Small intestine (tissue), 7 donors: ENCODE data around the gene SLIT3. TPM values are rescaled to one million over a fixed set of nuclear protein-coding genes. Genes with fewer than 3 reads are reported as not detected.
A peak's percentile ranks its signal among the peaks of the same experiment; 100 is the strongest.

ENCODE experiments used
- DNase-seq, 2 donors: peaks; one replicate each; pipeline versions ENCODE4 v3.0.0 to v3.0.0-alpha.2; 2013
- FAIRE-seq: peaks from 2 replicates; lab custom pipeline; 2012; peaks lifted over from hg19 to GRCh38; lab: Jason Lieb, UNC
- H3K27ac ChIP-seq, 3 donors: one replicate each; pipeline ENCODE4 v1.5.1; 2013; ENCODE audit warnings: low read length in 2 of 3, mild to moderate bottlenecking in 2 of 3, control low read depth in 1 of 3, inconsistent platforms in 1 of 3, low read depth in 1 of 3, moderate library complexity in 1 of 3
- H3K27me3 ChIP-seq, 3 donors: one replicate each; pipeline ENCODE4 v1.6.1; 2013; ENCODE audit warnings: low read length in 3 of 3, inconsistent platforms in 1 of 3; ENCODE audit not compliant: control insufficient read depth in 3 of 3, insufficient read depth in 3 of 3
- H3K36me3 ChIP-seq, 3 donors: one replicate each; pipeline ENCODE4 v1.6.1; 2013; ENCODE audit warnings: low read length in 3 of 3, inconsistent platforms in 1 of 3, low read depth in 1 of 3, mild to moderate bottlenecking in 1 of 3, moderate library complexity in 1 of 3; ENCODE audit not compliant: control insufficient read depth in 3 of 3, insufficient read depth in 2 of 3
- H3K4me1 ChIP-seq, 3 donors: one replicate each; pipeline ENCODE4 v1.6.1; 2013; ENCODE audit warnings: low read length in 2 of 3, inconsistent platforms in 1 of 3, low read depth in 1 of 3, mild to moderate bottlenecking in 1 of 3, moderate library complexity in 1 of 3; ENCODE audit not compliant: control insufficient read depth in 3 of 3, insufficient read depth in 2 of 3
- H3K4me3 ChIP-seq, 3 donors: one replicate each; pipeline ENCODE4 v1.5.1; 2013; ENCODE audit warnings: low read length in 3 of 3, control low read depth in 1 of 3, inconsistent platforms in 1 of 3, low read depth in 1 of 3, mild to moderate bottlenecking in 1 of 3, moderate library complexity in 1 of 3
- H3K9me3 ChIP-seq, 2 donors: one replicate each; pipeline ENCODE4 v1.6.1; 2013; ENCODE audit warnings: low read depth in 1 of 2, low read length in 1 of 2; ENCODE audit not compliant: control insufficient read depth in 2 of 2, insufficient read depth in 1 of 2
- WGBS, 3 donors: extraction: QIAGEN DNeasy Blood & Tissue Kit; methylation state at CpG; one replicate each; pipeline ENCODE4 v1.1.7; 2013; 5-methylcytosine and 5-hydroxymethylcytosine counted together
- polyA plus RNA-seq, 4 donors: library from polyadenylated mRNA; stranded (reverse) in 3 of 4; unstranded in 1 of 4; fragments of 200-250 nt in 3 of 4; fragments of 120-200 nt in 1 of 4; gene quantifications; one replicate each; pipeline versions ENCODE4 v1.2.1 to v1.2.3, GENCODE V29; 2013
- donor health status: healthy with polysubstance abuse.
- donor health status: control.
- donor health status: control.
- donor health status: Bipolar disorder and iron deficiency.
- donor health status: healthy.

The SLIT3 gene
- polyA plus RNA-seq, 4 donors: 0.27 to 5.5 (median 5.3) TPM; not detected in 1

- DNase-seq (peak in 1 of 2 donors; percentile 26), FAIRE-seq (no peak)
- Histone ChIP-seq H3K27ac (no peak overlapping the region), H3K4me1 (no peaks in the 10 kb centered on the region), H3K36me3 (no peaks in the 10 kb centered on the region), H3K27me3 (peaks cover 0 to 6% (median 0%) of the 10 kb centered on the region in 3 donors), H3K4me3 (no peak overlapping the region), H3K9me3 (no peaks in the 10 kb centered on the region)
- 49 to 58% (median 54%) methylated on average over 15 of the region's 15 CpGs for WGBS, 3 donors
Observed at GRCh38 chr5:168793841-168794837, 506.8 kb downstream of the SLIT3 start.

- 72 to 86% (median 80%) methylated on average over 2 of the region's 2 CpGs for WGBS, 3 donors
- Histone ChIP-seq H3K9me3 (no peaks in the 10 kb centered on the region), H3K4me1 (no peaks in the 10 kb centered on the region), H3K27ac (no peak overlapping the region), H3K4me3 (no peak overlapping the region), H3K36me3 (no peaks in the 10 kb centered on the region), H3K27me3 (peaks cover 0 to 6% (median 0%) of the 10 kb centered on the region in 3 donors)
- FAIRE-seq: no peak
- no peak for DNase-seq
Observed at GRCh38 chr5:168792678-168793077, 508.3 kb downstream of the SLIT3 start.

- no peaks in the 10 kb centered on the region for H3K36me3 ChIP-seq
- no peak for FAIRE-seq
- DNase-seq: peak; percentile 4 to 38
- peaks cover 0 to 5% (median 0%) of the 10 kb centered on the region in 3 donors for H3K27me3 ChIP-seq
- H3K9me3 ChIP-seq: no peaks in the 10 kb centered on the region
- H3K4me1 ChIP-seq: no peaks in the 10 kb centered on the region
- H3K27ac ChIP-seq: no peak overlapping the region
- 38 to 60% (median 53%) methylated on average over 13 of the region's 13 CpGs for WGBS, 3 donors
- no peak overlapping the region for H3K4me3 ChIP-seq
Observed at GRCh38 chr5:168790671-168791250, 510.2 kb downstream of the SLIT3 start.

GRCh38 chr5:168790002-168790635, 510.8 kb downstream of the SLIT3 start:
- no peak overlapping the region for H3K4me3 ChIP-seq
- peaks cover 0 to 5% (median 0%) of the 10 kb centered on the region in 3 donors for H3K27me3 ChIP-seq
- DNase-seq (no peak), FAIRE-seq (no peak)
- H3K36me3 ChIP-seq: no peaks in the 10 kb centered on the region
- no peaks in the 10 kb centered on the region for H3K9me3 ChIP-seq
- no peaks in the 10 kb centered on the region for H3K4me1 ChIP-seq
- no peak overlapping the region for H3K27ac ChIP-seq
- 66 to 68% (median 67%) methylated on average over 5 of the region's 5 CpGs for WGBS, 3 donors

GRCh38 chr5:168788786-168789185, 512.2 kb downstream of the SLIT3 start:
- peaks cover 0 to 5% (median 0%) of the 10 kb centered on the region in 3 donors for H3K27me3 ChIP-seq
- H3K9me3 ChIP-seq: no peaks in the 10 kb centered on the region
- DNase-seq (no peak), FAIRE-seq (no peak)
- no peak overlapping the region for H3K4me3 ChIP-seq
- 70 to 84% (median 75%) methylated on average over 3 of the region's 3 CpGs for whole genome bisulfite sequencing, 3 donors
- H3K4me1 ChIP-seq: no peaks in the 10 kb centered on the region
- H3K27ac ChIP-seq: no peak overlapping the region
- H3K36me3 ChIP-seq: no peaks in the 10 kb centered on the region

GRCh38 chr5:168788107-168788506, 512.8 kb downstream of the SLIT3 start:
- no peaks in the 10 kb centered on the region for H3K36me3 ChIP-seq
- peaks cover 0 to 5% (median 0%) of the 10 kb centered on the region in 3 donors for H3K27me3 ChIP-seq
- no peak overlapping the region for H3K27ac ChIP-seq
- DNase-seq (no peak), FAIRE-seq (no peak)
- WGBS, 3 donors: 74 to 75% (median 74%) methylated on average over 4 of the region's 4 CpGs
- no peaks in the 10 kb centered on the region for H3K9me3 ChIP-seq
- H3K4me3 ChIP-seq: no peak overlapping the region
- no peaks in the 10 kb centered on the region for H3K4me1 ChIP-seq

GRCh38 chr5:168786147-168786546, 514.8 kb downstream of the SLIT3 start:
- H3K4me1 ChIP-seq: no peaks in the 10 kb centered on the region
- H3K27ac ChIP-seq: no peak overlapping the region
- 23 to 62% (median 47%) methylated on average over 3 of the region's 3 CpGs for WGBS, 3 donors
- H3K9me3 ChIP-seq: no peaks in the 10 kb centered on the region
- H3K36me3 ChIP-seq: no peaks in the 10 kb centered on the region
- H3K27me3 ChIP-seq: peaks cover 0 to 2% (median 0%) of the 10 kb centered on the region in 3 donors
- H3K4me3 ChIP-seq: no peak overlapping the region
- FAIRE-seq (no peak), DNase-seq (no peak)

GRCh38 chr5:168784454-168784853, 516.5 kb downstream of the SLIT3 start:
- no peaks in the 10 kb centered on the region for H3K9me3 ChIP-seq
- WGBS, 3 donors: 86 to 89% (median 88%) methylated on average over 4 of the region's 4 CpGs
- no peak for FAIRE-seq

More at GRCh38 chr5:168784454-168784853, 516.5 kb downstream of the SLIT3 start:
- DNase-seq: no peak
- H3K4me1 ChIP-seq: no peaks in the 10 kb centered on the region
- H3K27ac ChIP-seq: no peak overlapping the region
- H3K27me3 ChIP-seq: peaks cover 0 to 2% (median 0%) of the 10 kb centered on the region in 3 donors
- no peaks in the 10 kb centered on the region for H3K36me3 ChIP-seq
- H3K4me3 ChIP-seq: no peak overlapping the region
